ENCODE measurements around the gene GTPBP6. TPM values are rescaled to one million over a fixed set of nuclear protein-coding genes. Genes with fewer than 3 reads are reported as not detected.
"Not testable (repeated sequence)": the region's sequence is repeated elsewhere in the genome, so short reads cannot be mapped to it uniquely, and the experiment has no call there.

Gene GTPBP6
- total RNA-seq, 1 donor, result 28.8 TPM

- DNase-seq (ENCODE audit: low read depth), result no peak
- no peak overlapping the region for H3K4me3 ChIP-seq (ENCODE audit: low read depth, low read length)
- no peak for TF ChIP-seq CTCF (IDR thresholded peaks at IDR 0.05; ENCODE audit: insufficient read depth, low read length)
These were observed 12.1 kb upstream of the GTPBP6 start for GRCh38 chrX:330726-331150.

- DNase-seq (ENCODE audit: low read depth), result not testable (repeated sequence)
These were observed 11.6 kb upstream of the GTPBP6 start for GRCh38 chrX:330141-330725.

GRCh38 chrX:329291-329910, 10.8 kb upstream of the GTPBP6 start:
- DNase-seq (ENCODE audit: low read depth), result no peak
- no peak for TF ChIP-seq CTCF (IDR thresholded peaks at IDR 0.05; ENCODE audit: insufficient read depth, low read length)
- no peak overlapping the region for H3K4me3 ChIP-seq (ENCODE audit: low read depth, low read length)

More at GRCh38 chrX:330141-330725, 11.6 kb upstream of the GTPBP6 start:
- H3K4me3 ChIP-seq (ENCODE audit: low read depth, low read length), result not testable (repeated sequence)

- DNase-seq (ENCODE audit: low read depth), result no peak
- no peak for TF ChIP-seq CTCF (IDR thresholded peaks at IDR 0.05; ENCODE audit: insufficient read depth, low read length)
- no peak overlapping the region for H3K4me3 ChIP-seq (ENCODE audit: low read depth, low read length)
These were observed 9.1 kb upstream of the GTPBP6 start for GRCh38 chrX:327660-328126.

GRCh38 chrX:324664-325063, 6.1 kb upstream of the GTPBP6 start:
- DNase-seq (ENCODE audit: low read depth); H3K4me3 ChIP-seq (ENCODE audit: low read depth, low read length): not testable (repeated sequence)

- H3K4me3 ChIP-seq (ENCODE audit: low read depth, low read length), result no peak overlapping the region
- peak; percentile 7 for TF ChIP-seq CTCF (IDR thresholded peaks at IDR 0.05; ENCODE audit: insufficient read depth, low read length)
- peak; percentile 63 for DNase-seq (ENCODE audit: low read depth)
These were observed 5.4 kb upstream of the GTPBP6 start for GRCh38 chrX:323721-324628.

GRCh38 chrX:320126-320783, 1.7 kb upstream of the GTPBP6 start:
- DNase-seq (ENCODE audit: low read depth), result no peak

More at GRCh38 chrX:320126-320783, 1.7 kb upstream of the GTPBP6 start:
- peak overlapping the region; percentile 92 for H3K4me3 ChIP-seq (ENCODE audit: low read depth, low read length)
- TF ChIP-seq CTCF (IDR thresholded peaks at IDR 0.05; ENCODE audit: insufficient read depth, low read length), result no peak
